ENCODE results near the gene ADARB2.

DNA sequence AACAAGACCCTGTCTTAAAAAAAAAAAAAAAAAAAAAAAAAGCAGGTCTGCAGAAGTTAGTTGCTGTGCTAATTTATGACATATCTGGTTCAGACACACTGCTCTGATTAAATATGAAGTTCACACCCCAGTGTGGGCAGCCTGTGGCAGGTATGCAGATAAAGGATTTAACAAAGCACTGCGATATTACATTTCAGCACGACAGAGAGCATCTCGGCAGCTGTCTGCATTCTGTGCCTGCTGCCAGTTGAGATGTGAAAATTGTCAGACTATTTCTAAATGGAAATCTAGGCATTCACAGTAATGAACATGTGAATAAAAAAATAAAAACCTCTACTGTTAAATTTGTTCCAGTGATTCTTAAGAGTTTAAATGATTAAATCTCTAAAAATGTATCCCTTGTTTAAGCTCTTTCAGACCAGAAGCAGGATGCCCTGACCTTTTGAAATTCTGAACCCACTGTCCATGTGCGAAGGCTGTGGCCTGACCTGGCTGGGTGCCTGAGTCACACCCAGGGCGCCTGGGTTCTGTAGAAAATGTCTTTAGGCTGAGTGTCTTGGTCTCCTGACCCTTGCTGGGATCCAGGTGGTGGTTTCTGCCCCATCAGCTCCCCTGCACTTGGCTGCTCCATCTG, 408.2 kb downstream of the ADARB2 start:
- TF ChIP-seq, protein P1, sequence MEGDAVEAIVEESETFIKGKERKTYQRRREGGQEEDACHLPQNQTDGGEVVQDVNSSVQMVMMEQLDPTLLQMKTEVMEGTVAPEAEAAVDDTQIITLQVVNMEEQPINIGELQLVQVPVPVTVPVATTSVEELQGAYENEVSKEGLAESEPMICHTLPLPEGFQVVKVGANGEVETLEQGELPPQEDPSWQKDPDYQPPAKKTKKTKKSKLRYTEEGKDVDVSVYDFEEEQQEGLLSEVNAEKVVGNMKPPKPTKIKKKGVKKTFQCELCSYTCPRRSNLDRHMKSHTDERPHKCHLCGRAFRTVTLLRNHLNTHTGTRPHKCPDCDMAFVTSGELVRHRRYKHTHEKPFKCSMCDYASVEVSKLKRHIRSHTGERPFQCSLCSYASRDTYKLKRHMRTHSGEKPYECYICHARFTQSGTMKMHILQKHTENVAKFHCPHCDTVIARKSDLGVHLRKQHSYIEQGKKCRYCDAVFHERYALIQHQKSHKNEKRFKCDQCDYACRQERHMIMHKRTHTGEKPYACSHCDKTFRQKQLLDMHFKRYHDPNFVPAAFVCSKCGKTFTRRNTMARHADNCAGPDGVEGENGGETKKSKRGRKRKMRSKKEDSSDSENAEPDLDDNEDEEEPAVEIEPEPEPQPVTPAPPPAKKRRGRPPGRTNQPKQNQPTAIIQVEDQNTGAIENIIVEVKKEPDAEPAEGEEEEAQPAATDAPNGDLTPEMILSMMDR (IDR thresholded peaks at IDR 0.05; ENCODE audit: low read depth, low read length, poor library complexity, severe bottlenecking): no peak
- TF ChIP-seq EZH2phosphoT487 (IDR thresholded peaks at IDR 0.05; ENCODE audit: borderline replicate concordance, low read length): no peak

Data from DOHH2 (cell line).